22Rv1 (cell line): ENCODE results near the gene RPN1.

Experiments used
- CTCF ChIP-seq: fragments of 450-650 bp; IDR thresholded peaks from 2 replicates; pipeline ENCODE4 v1.5.1; 2017; ENCODE audit warnings: mild to moderate bottlenecking
- ZFX ChIP-seq: fragments of 450-650 bp; IDR thresholded peaks from 2 replicates; pipeline ENCODE4 v1.6.1; 2017; ENCODE audit warnings: antibody characterized with exemption, borderline replicate concordance

GRCh38 chr3:128617270-128617556 is 33.4 kb downstream of the RPN1 start:
- TF ChIP-seq CTCF (no peak), ZFX (no peak)
